HUES6 (cell line): Measurements from ENCODE around the gene SMTNL1.

Source experiments
- H3K27ac ChIP-seq: 2 replicates; pipeline ENCODE4 v1.7.0; 2013; ENCODE audit warnings: low read depth, mild to moderate bottlenecking, low read length, inconsistent platforms
- H3K27me3 ChIP-seq: 2 replicates; pipeline ENCODE4 v1.6.1; 2013; ENCODE audit warnings: low read length; ENCODE audit not compliant: control insufficient read depth, insufficient read depth
- H3K36me3 ChIP-seq: 2 replicates; pipeline ENCODE4 v1.6.1; 2013; ENCODE audit warnings: low read length; ENCODE audit not compliant: control insufficient read depth, insufficient read depth
- H3K4me1 ChIP-seq: 2 replicates; pipeline ENCODE4 v1.6.1; 2013; ENCODE audit warnings: low read length; ENCODE audit not compliant: control insufficient read depth, insufficient read depth
- H3K4me3 ChIP-seq: 2 replicates; pipeline ENCODE4 v1.5.1; 2013; ENCODE audit warnings: low read depth, low read length
- H3K9ac ChIP-seq: one replicate; pipeline ENCODE4 v1.6.1; 2013; ENCODE audit warnings: mild to moderate bottlenecking, low read length
- H3K9me3 ChIP-seq: 2 replicates; pipeline ENCODE4 v1.6.1; 2013; ENCODE audit warnings: low read depth, low read length; ENCODE audit not compliant: control insufficient read depth, insufficient read depth

Gene SMTNL1

GRCh38 chr11:57546869-57547475 is 9.6 kb downstream of the SMTNL1 start:
- H3K27me3 ChIP-seq: peaks cover 4% of the 10 kb centered on the region; the same call in 1 of the 2 replicates
- no peak overlapping the region for H3K4me3 ChIP-seq
- H3K9me3 ChIP-seq: no peaks in the 10 kb centered on the region
- peaks cover 13% of the 10 kb centered on the region for H3K36me3 ChIP-seq
- H3K9ac ChIP-seq: no peak overlapping the region
- H3K4me1 ChIP-seq: peaks cover 20% of the 10 kb centered on the region
- no peak overlapping the region for H3K27ac ChIP-seq

GRCh38 chr11:57547854-57548377 is 10.5 kb downstream of the SMTNL1 start:
- no peak overlapping the region for H3K9ac ChIP-seq
- no peak overlapping the region for H3K27ac ChIP-seq
- H3K4me3 ChIP-seq: no peak overlapping the region

GRCh38 chr11:57549983-57550382 is 12.6 kb downstream of the SMTNL1 start:
- Histone ChIP-seq H3K4me1 (peaks cover 4% of the 10 kb centered on the region; the same call in 1 of the 2 replicates), H3K36me3 (peaks cover 25% of the 10 kb centered on the region)

More at GRCh38 chr11:57547854-57548377, 10.5 kb downstream of the SMTNL1 start:
- Histone ChIP-seq H3K27me3 (peaks cover 4% of the 10 kb centered on the region; the same call in 1 of the 2 replicates), H3K36me3 (peaks cover 21% of the 10 kb centered on the region), H3K9me3 (no peaks in the 10 kb centered on the region), H3K4me1 (peaks cover 13% of the 10 kb centered on the region)

GRCh38 chr11:57551941-57552340 is 14.5 kb downstream of the SMTNL1 start:
- H3K27me3 ChIP-seq: no peaks in the 10 kb centered on the region
- H3K36me3 ChIP-seq: peaks cover 30% of the 10 kb centered on the region
- H3K4me1 ChIP-seq: peaks cover 4% of the 10 kb centered on the region; the same call in 1 of the 2 replicates
- H3K27ac ChIP-seq: no peak overlapping the region
- H3K9me3 ChIP-seq: no peaks in the 10 kb centered on the region
- no peak overlapping the region for H3K9ac ChIP-seq
- no peak overlapping the region for H3K4me3 ChIP-seq

More at GRCh38 chr11:57549983-57550382, 12.6 kb downstream of the SMTNL1 start:
- H3K27ac ChIP-seq: no peak overlapping the region
- H3K27me3 ChIP-seq: no peaks in the 10 kb centered on the region
- no peak overlapping the region for H3K9ac ChIP-seq
- H3K9me3 ChIP-seq: no peaks in the 10 kb centered on the region
- no peak overlapping the region for H3K4me3 ChIP-seq

- Histone ChIP-seq H3K4me3 (no peak overlapping the region), H3K9me3 (no peaks in the 10 kb centered on the region), H3K4me1 (peaks cover under 1% of the 10 kb centered on the region; the same call in 1 of the 2 replicates), H3K36me3 (peaks cover 30% of the 10 kb centered on the region), H3K27me3 (no peaks in the 10 kb centered on the region), H3K27ac (no peak overlapping the region), H3K9ac (no peak overlapping the region)
These were observed 15.1 kb downstream of the SMTNL1 start for GRCh38 chr11:57552479-57552878.

GRCh38 chr11:57555393-57555792 is 18.0 kb downstream of the SMTNL1 start:
- H3K9ac ChIP-seq: no peak overlapping the region

GRCh38 chr11:57556041-57556440 is 18.6 kb downstream of the SMTNL1 start:
- Histone ChIP-seq H3K9me3 (no peaks in the 10 kb centered on the region), H3K9ac (peak overlapping the region; percentile 9), H3K36me3 (peaks cover 26% of the 10 kb centered on the region), H3K4me3 (no peak overlapping the region), H3K27ac (no peak overlapping the region), H3K4me1 (no peaks in the 10 kb centered on the region), H3K27me3 (no peaks in the 10 kb centered on the region)

More at GRCh38 chr11:57555393-57555792, 18.0 kb downstream of the SMTNL1 start:
- H3K4me3 ChIP-seq: no peak overlapping the region
- no peaks in the 10 kb centered on the region for H3K9me3 ChIP-seq
- H3K4me1 ChIP-seq: no peaks in the 10 kb centered on the region
- no peak overlapping the region for H3K27ac ChIP-seq
- peaks cover 29% of the 10 kb centered on the region for H3K36me3 ChIP-seq
- no peaks in the 10 kb centered on the region for H3K27me3 ChIP-seq

GRCh38 chr11:57560146-57560545 is 22.8 kb downstream of the SMTNL1 start:
- no peak overlapping the region for H3K27ac ChIP-seq
- no peak overlapping the region for H3K9ac ChIP-seq

GRCh38 chr11:57562596-57562995 is 25.2 kb downstream of the SMTNL1 start:
- Histone ChIP-seq H3K36me3 (peaks cover 4% of the 10 kb centered on the region; the same call in 1 of the 2 replicates), H3K9me3 (no peaks in the 10 kb centered on the region), H3K27me3 (peaks cover 5% of the 10 kb centered on the region; the same call in 1 of the 2 replicates), H3K27ac (no peak overlapping the region), H3K4me3 (no peak overlapping the region), H3K4me1 (peaks cover 13% of the 10 kb centered on the region), H3K9ac (no peak overlapping the region)

More at GRCh38 chr11:57560146-57560545, 22.8 kb downstream of the SMTNL1 start:
- peaks cover 9% of the 10 kb centered on the region; the same call in 1 of the 2 replicates for H3K36me3 ChIP-seq
- no peaks in the 10 kb centered on the region for H3K9me3 ChIP-seq
- H3K4me1 ChIP-seq: peaks cover 4% of the 10 kb centered on the region; the same call in 1 of the 2 replicates
- no peaks in the 10 kb centered on the region for H3K27me3 ChIP-seq
- no peak overlapping the region for H3K4me3 ChIP-seq

GRCh38 chr11:57566005-57566904 is 28.9 kb downstream of the SMTNL1 start:
- peaks cover 24% of the 10 kb centered on the region for H3K4me1 ChIP-seq
- H3K9ac ChIP-seq: no peak overlapping the region
- H3K27ac ChIP-seq: no peak overlapping the region
- H3K9me3 ChIP-seq: no peaks in the 10 kb centered on the region
- H3K36me3 ChIP-seq: no peaks in the 10 kb centered on the region
- H3K27me3 ChIP-seq: peaks cover 5% of the 10 kb centered on the region; the same call in 1 of the 2 replicates
- H3K4me3 ChIP-seq: peak overlapping the region; percentile 20; the same call in 1 of the 2 replicates
